GM13977 (cell line): ENCODE data around the gene PTPRJ.

ENCODE experiments used
- DNase-seq: peaks from one replicate; pipeline ENCODE4 v3.0.0; 2012; ENCODE audit warnings: low spot score
- CTCF ChIP-seq: IDR thresholded peaks from 2 replicates; pipeline ENCODE4 v1.5.1; 2012; ENCODE audit warnings: mild to moderate bottlenecking, control low read depth; ENCODE audit not compliant: insufficient read depth; ENCODE audit errors: extremely low read depth, missing control alignments
- in situ Hi-C: fragments of 300-500 bp; cut with MboI; formaldehyde crosslinking; loops from one replicate; pipeline ENCODE4 v1.12.0; 2022; ENCODE audit warnings: low sequenced_read_pairs, low pct_unique_long_range_greater_than_20kb, mixed read lengths, inconsistent platforms; ENCODE audit not compliant: unreplicated experiment

PTPRJ gene

GRCh38 chr11:48003926-48004325 lies 23.6 kb downstream of the PTPRJ start:
- no peak for TF ChIP-seq CTCF
- in situ Hi-C loops: no loop called here
- no peak for DNase-seq

- in situ Hi-C loops: no loop called here
- no peak for DNase-seq
- no peak for TF ChIP-seq CTCF
Measured at GRCh38 chr11:48004456-48004855, 24.1 kb downstream of the PTPRJ start.

- in situ Hi-C loops: no loop called here
- DNase-seq: no peak
- no peak for TF ChIP-seq CTCF
Measured at GRCh38 chr11:48005136-48005535, 24.8 kb downstream of the PTPRJ start.

GRCh38 chr11:48005831-48006270 lies 25.5 kb downstream of the PTPRJ start:
- DNase-seq: no peak
- TF ChIP-seq CTCF: no peak
- in situ Hi-C loops: no loop called here

- in situ Hi-C loops: no loop called here
- no peak for TF ChIP-seq CTCF
- DNase-seq: peak; percentile 73
Measured at GRCh38 chr11:48006301-48006992, 26.1 kb downstream of the PTPRJ start.

- in situ Hi-C loops: no loop called here
- TF ChIP-seq CTCF: no peak
- DNase-seq: no peak
Measured at GRCh38 chr11:48007677-48008076, 27.3 kb downstream of the PTPRJ start.
